Measurements from ENCODE around the gene OPCML.

- no peak for TF ChIP-seq ZNF652 (CRISPR knock-in tag; IDR thresholded peaks at IDR 0.05; ENCODE audit: borderline replicate concordance, low read depth)
- no peak for TF ChIP-seq AFF4 (CRISPR knock-in tag; IDR thresholded peaks at IDR 0.05)
- no peak for TF ChIP-seq SP2 (CRISPR knock-in tag; IDR thresholded peaks at IDR 0.05)
- TF ChIP-seq GTF3A (CRISPR knock-in tag; conservative IDR thresholded peaks at IDR 0.05), result no peak
- no peak for TF ChIP-seq CSRNP1 (CRISPR knock-in tag; IDR thresholded peaks at IDR 0.05)
- TF ChIP-seq NR2F2 (IDR thresholded peaks at IDR 0.05; ENCODE audit: borderline replicate concordance, low read depth), result no peak
- no peak for TF ChIP-seq GATAD2A (CRISPR knock-in tag; IDR thresholded peaks at IDR 0.05)
Measured at GRCh38 chr11:132590554-132590953, 941.7 kb downstream of the OPCML start.

Data from HepG2 (cell line).